ENCODE measurements around the gene PRPF6.

The PRPF6 gene

GRCh38 chr20:64051033-64051452 is 70.1 kb downstream of the PRPF6 start:
- Histone ChIP-seq H3K4me3 (ENCODE audit: insufficient read depth, low read depth, low read length, poor library complexity, severe bottlenecking) (no peak overlapping the region), H3K9me3 (ENCODE audit: control insufficient read depth, low read length) (no peaks in the 10 kb centered on the region), H3K4me1 (ENCODE audit: control insufficient read depth, insufficient read depth, low read length, poor library complexity, severe bottlenecking) (peaks cover 16% of the 10 kb centered on the region), H3K27me3 (replicated peaks; ENCODE audit: control insufficient read depth, insufficient read depth, low read length, poor library complexity, severe bottlenecking) (peaks cover 44% of the 10 kb centered on the region), H3K36me3 (ENCODE audit: control insufficient read depth, insufficient read depth, low read length) (no peaks in the 10 kb centered on the region), H3K27ac (ENCODE audit: insufficient read depth, low read length, poor library complexity, severe bottlenecking) (no peak overlapping the region)
- DNase-seq = no peak

GRCh38 chr20:64051561-64052325 is 70.8 kb downstream of the PRPF6 start:
- Histone ChIP-seq H3K9me3 (ENCODE audit: control insufficient read depth, low read length) (no peaks in the 10 kb centered on the region), H3K36me3 (ENCODE audit: control insufficient read depth, insufficient read depth, low read length) (no peaks in the 10 kb centered on the region), H3K4me3 (ENCODE audit: insufficient read depth, low read depth, low read length, poor library complexity, severe bottlenecking) (no peak overlapping the region), H3K4me1 (ENCODE audit: control insufficient read depth, insufficient read depth, low read length, poor library complexity, severe bottlenecking) (peaks cover 17% of the 10 kb centered on the region), H3K27me3 (replicated peaks; ENCODE audit: control insufficient read depth, insufficient read depth, low read length, poor library complexity, severe bottlenecking) (peaks cover 44% of the 10 kb centered on the region), H3K27ac (ENCODE audit: insufficient read depth, low read length, poor library complexity, severe bottlenecking) (no peak overlapping the region)
- DNase-seq = no peak

DNA sequence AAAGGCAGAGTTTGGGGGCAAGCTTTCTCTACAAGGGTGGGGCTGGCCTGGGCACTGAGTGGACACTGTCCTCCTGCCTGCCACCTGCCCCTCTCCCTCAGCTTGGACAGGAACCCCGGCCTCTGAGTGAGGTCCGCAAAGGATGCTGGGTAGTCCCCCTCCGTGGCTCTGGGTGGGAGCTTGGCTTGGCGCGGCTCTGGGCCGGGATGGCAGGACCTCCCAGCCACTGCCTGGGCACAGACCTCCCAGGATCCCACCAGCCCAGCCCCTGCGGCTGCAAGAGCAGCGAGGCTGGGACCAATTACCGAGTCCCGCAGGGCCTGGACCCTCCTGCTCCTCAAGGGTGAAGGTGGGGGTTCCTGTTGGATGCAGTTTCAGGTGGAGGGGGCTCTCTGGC is 71.4 kb downstream of the PRPF6 start:
- Histone ChIP-seq H3K4me1 (ENCODE audit: control insufficient read depth, insufficient read depth, low read length, poor library complexity, severe bottlenecking) (peaks cover 21% of the 10 kb centered on the region), H3K9me3 (ENCODE audit: control insufficient read depth, low read length) (no peaks in the 10 kb centered on the region), H3K27me3 (replicated peaks; ENCODE audit: control insufficient read depth, insufficient read depth, low read length, poor library complexity, severe bottlenecking) (peaks cover 38% of the 10 kb centered on the region), H3K4me3 (ENCODE audit: insufficient read depth, low read depth, low read length, poor library complexity, severe bottlenecking) (no peak overlapping the region), H3K36me3 (ENCODE audit: control insufficient read depth, insufficient read depth, low read length) (no peaks in the 10 kb centered on the region), H3K27ac (ENCODE audit: insufficient read depth, low read length, poor library complexity, severe bottlenecking) (no peak overlapping the region)
- no peak for DNase-seq

DNA sequence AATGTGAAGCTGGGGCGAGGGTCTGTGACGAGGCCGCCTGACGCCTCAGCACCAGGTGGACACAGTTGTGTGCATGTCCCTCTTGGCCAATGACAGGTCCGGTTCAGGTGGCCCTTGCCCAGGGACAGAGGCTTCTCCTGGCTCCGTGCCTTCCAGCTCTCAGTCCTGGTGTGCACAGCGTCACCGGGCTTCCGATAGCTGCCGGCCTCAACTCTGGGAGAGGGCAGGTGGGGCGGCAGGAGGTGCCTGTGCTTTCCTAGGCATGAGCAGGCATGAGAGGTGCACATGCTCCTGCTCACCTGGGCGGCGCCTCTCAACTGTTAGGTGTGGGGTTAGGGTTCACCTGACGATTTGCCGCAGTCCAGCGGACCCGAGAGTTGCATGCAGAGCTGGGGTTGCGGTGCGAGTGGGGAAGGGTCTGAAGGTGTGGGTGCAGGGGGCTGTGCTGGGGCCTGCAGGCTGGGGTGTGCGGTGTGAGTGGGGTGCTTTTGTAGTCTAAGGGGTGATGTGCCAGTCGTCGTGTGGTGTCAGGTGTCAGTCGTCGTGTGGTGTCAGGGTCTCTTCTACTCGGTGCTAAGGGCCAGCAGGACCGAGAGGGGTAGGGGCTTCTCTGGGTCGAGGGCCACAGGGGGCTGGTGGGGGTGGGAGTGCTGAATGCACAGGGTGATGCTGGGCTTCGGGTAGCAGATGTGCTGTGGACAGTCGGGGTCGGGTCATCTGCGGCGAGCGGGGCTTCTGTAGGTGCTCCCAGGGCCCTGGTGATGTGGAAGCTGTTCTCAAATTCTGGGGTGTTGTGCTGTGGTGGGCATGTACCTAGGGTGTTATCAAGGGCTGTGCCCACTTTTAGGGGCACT is 72.3 kb downstream of the PRPF6 start:
- no peak for DNase-seq
- Histone ChIP-seq H3K9me3 (ENCODE audit: control insufficient read depth, low read length) (no peaks in the 10 kb centered on the region), H3K4me3 (ENCODE audit: insufficient read depth, low read depth, low read length, poor library complexity, severe bottlenecking) (no peak overlapping the region), H3K36me3 (ENCODE audit: control insufficient read depth, insufficient read depth, low read length) (no peaks in the 10 kb centered on the region), H3K27ac (ENCODE audit: insufficient read depth, low read length, poor library complexity, severe bottlenecking) (no peak overlapping the region), H3K27me3 (replicated peaks; ENCODE audit: control insufficient read depth, insufficient read depth, low read length, poor library complexity, severe bottlenecking) (peaks cover 32% of the 10 kb centered on the region), H3K4me1 (ENCODE audit: control insufficient read depth, insufficient read depth, low read length, poor library complexity, severe bottlenecking) (peaks cover 23% of the 10 kb centered on the region)

DNA sequence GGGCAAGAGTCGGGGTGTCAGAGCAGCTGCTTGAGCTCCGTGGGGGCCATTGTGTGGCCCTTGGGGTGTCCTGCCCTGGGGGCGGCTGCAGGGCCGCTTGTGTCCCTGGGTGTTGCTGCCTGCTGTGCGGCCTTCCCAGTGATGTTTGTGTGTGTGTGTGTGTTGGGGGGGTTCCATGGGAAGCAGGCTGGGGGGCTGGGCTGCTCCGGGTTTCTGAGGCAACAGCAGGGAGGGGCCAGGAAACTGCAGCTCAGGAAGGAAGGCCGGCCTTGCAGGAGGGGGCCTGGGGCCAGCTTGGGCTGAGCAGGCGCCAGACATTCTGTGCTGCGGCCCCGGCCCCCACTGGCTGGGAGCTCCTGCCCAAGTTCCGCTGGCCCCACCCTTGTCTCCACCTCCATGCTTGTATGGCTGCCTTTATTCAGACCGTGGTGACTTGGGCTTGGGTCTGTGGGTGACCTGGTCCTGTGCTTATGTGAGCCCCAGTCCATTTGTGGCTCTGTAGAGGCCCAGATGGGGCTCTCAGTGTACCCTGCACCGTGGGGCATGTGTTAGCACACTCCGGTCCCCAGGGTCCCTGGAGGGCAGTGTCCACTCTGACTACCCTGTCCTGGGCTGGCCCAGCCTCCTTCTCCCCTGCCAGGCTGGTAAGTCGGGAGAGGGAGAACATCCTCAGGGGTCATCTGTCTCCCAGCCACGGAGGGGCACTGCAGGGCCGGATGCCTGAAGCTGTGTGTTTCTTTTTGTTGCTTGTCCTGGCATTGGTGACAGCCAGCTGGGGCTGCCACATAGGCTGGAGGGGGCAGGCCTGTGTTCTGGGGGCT is 73.1 kb downstream of the PRPF6 start:
- DNase-seq = no peak
- Histone ChIP-seq H3K27ac (ENCODE audit: insufficient read depth, low read length, poor library complexity, severe bottlenecking) (no peak overlapping the region), H3K9me3 (ENCODE audit: control insufficient read depth, low read length) (no peaks in the 10 kb centered on the region), H3K36me3 (ENCODE audit: control insufficient read depth, insufficient read depth, low read length) (no peaks in the 10 kb centered on the region), H3K27me3 (replicated peaks; ENCODE audit: control insufficient read depth, insufficient read depth, low read length, poor library complexity, severe bottlenecking) (peaks cover 32% of the 10 kb centered on the region), H3K4me3 (ENCODE audit: insufficient read depth, low read depth, low read length, poor library complexity, severe bottlenecking) (no peak overlapping the region), H3K4me1 (ENCODE audit: control insufficient read depth, insufficient read depth, low read length, poor library complexity, severe bottlenecking) (peaks cover 17% of the 10 kb centered on the region)

DNA sequence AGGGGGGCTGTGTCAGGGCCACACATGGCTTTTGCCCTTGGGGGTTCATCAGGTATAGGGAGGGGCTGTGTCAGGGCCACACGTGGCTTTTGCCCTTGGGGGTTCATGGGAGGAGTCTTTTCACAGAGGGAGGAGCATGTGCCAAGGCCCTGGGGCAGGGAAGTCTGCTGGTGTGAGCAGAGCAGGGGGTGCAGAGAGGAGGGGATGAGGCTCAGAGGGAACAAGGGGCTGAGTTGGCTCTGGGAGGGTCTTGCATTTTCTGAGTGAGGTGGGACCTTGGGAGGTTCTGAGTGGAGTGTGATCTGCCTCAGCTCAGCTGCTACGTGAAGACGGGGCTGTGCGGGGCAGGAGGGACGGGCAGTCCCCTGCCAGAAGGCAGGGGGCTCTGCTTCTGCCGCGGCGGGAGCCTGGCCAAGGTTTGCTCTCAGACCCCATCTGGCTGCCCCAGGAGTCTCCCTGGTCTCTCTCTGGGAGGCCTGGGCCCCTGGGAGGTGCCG is 74.5 kb downstream of the PRPF6 start:
- Histone ChIP-seq H3K4me1 (ENCODE audit: control insufficient read depth, insufficient read depth, low read length, poor library complexity, severe bottlenecking) (peaks cover 13% of the 10 kb centered on the region), H3K27me3 (replicated peaks; ENCODE audit: control insufficient read depth, insufficient read depth, low read length, poor library complexity, severe bottlenecking) (peaks cover 24% of the 10 kb centered on the region), H3K4me3 (ENCODE audit: insufficient read depth, low read depth, low read length, poor library complexity, severe bottlenecking) (no peak overlapping the region), H3K27ac (ENCODE audit: insufficient read depth, low read length, poor library complexity, severe bottlenecking) (no peak overlapping the region), H3K9me3 (ENCODE audit: control insufficient read depth, low read length) (no peaks in the 10 kb centered on the region), H3K36me3 (ENCODE audit: control insufficient read depth, insufficient read depth, low read length) (no peaks in the 10 kb centered on the region)
- no peak for DNase-seq

- peaks cover 13% of the 10 kb centered on the region for H3K4me1 ChIP-seq (ENCODE audit: control insufficient read depth, insufficient read depth, low read length, poor library complexity, severe bottlenecking)
- H3K4me3 ChIP-seq (ENCODE audit: insufficient read depth, low read depth, low read length, poor library complexity, severe bottlenecking) = no peak overlapping the region
- peaks cover 18% of the 10 kb centered on the region for H3K27me3 ChIP-seq (replicated peaks; ENCODE audit: control insufficient read depth, insufficient read depth, low read length, poor library complexity, severe bottlenecking)
- H3K9me3 ChIP-seq (ENCODE audit: control insufficient read depth, low read length) = no peaks in the 10 kb centered on the region
- H3K36me3 ChIP-seq (ENCODE audit: control insufficient read depth, insufficient read depth, low read length) = no peaks in the 10 kb centered on the region
- DNase-seq = no peak
- no peak overlapping the region for H3K27ac ChIP-seq (ENCODE audit: insufficient read depth, low read length, poor library complexity, severe bottlenecking)
These were observed 75.1 kb downstream of the PRPF6 start for GRCh38 chr20:64055893-64056638.

GRCh38 chr20:64056639-64056888 is 75.6 kb downstream of the PRPF6 start:
- Histone ChIP-seq H3K27ac (ENCODE audit: insufficient read depth, low read length, poor library complexity, severe bottlenecking) (no peak overlapping the region), H3K9me3 (ENCODE audit: control insufficient read depth, low read length) (no peaks in the 10 kb centered on the region), H3K4me1 (ENCODE audit: control insufficient read depth, insufficient read depth, low read length, poor library complexity, severe bottlenecking) (peaks cover 13% of the 10 kb centered on the region), H3K4me3 (ENCODE audit: insufficient read depth, low read depth, low read length, poor library complexity, severe bottlenecking) (no peak overlapping the region), H3K27me3 (replicated peaks; ENCODE audit: control insufficient read depth, insufficient read depth, low read length, poor library complexity, severe bottlenecking) (peaks cover 13% of the 10 kb centered on the region), H3K36me3 (ENCODE audit: control insufficient read depth, insufficient read depth, low read length) (no peaks in the 10 kb centered on the region)
- DNase-seq = no peak

- no peak overlapping the region for H3K27ac ChIP-seq (ENCODE audit: insufficient read depth, low read length, poor library complexity, severe bottlenecking)
- H3K4me1 ChIP-seq (ENCODE audit: control insufficient read depth, insufficient read depth, low read length, poor library complexity, severe bottlenecking) = peaks cover 13% of the 10 kb centered on the region
- peak overlapping the region; percentile 24 for H3K4me3 ChIP-seq (ENCODE audit: insufficient read depth, low read depth, low read length, poor library complexity, severe bottlenecking)
- peaks cover 10% of the 10 kb centered on the region for H3K27me3 ChIP-seq (replicated peaks; ENCODE audit: control insufficient read depth, insufficient read depth, low read length, poor library complexity, severe bottlenecking)
- no peaks in the 10 kb centered on the region for H3K36me3 ChIP-seq (ENCODE audit: control insufficient read depth, insufficient read depth, low read length)
- no peaks in the 10 kb centered on the region for H3K9me3 ChIP-seq (ENCODE audit: control insufficient read depth, low read length)
- DNase-seq = no peak
These were observed 76.1 kb downstream of the PRPF6 start for GRCh38 chr20:64056889-64057627.
